Measurements from ENCODE around the gene UGT1A10. TPM values are rescaled to one million over a fixed set of nuclear protein-coding genes. Genes with fewer than 3 reads are reported as not detected.

Gene UGT1A10
- total and polyA plus RNA-seq, 10 of the 15 experiments (the other 5 are each of a cell fraction or from before 2014, with no cell fraction given) = not detected

- Histone ChIP-seq H3K27me3 (replicated peaks in 1 of 2; ENCODE audit: control insufficient read depth in 2 of 2, insufficient read depth in 2 of 2, low read length in 1 of 2) (peaks cover 0 to 3% of the 10 kb centered on the region in 2 experiments; a peak in 1 of 4 replicates), H3K36me3 (ENCODE audit: control insufficient read depth in 2 of 2, insufficient read depth in 2 of 2, low read length in 1 of 2) (no peaks in the 10 kb centered on the region), H2AFZ (ENCODE audit: control insufficient read depth, low read depth, low read length) (no peak overlapping the region), H4K20me1 (ENCODE audit: control insufficient read depth, insufficient read depth) (no peaks in the 10 kb centered on the region), H3K4me1 (ENCODE audit: control insufficient read depth, insufficient read depth, low read length) (no peaks in the 10 kb centered on the region), H3K4me3 (no peak overlapping the region), H3K4me2 (ENCODE audit: control insufficient read depth, insufficient read depth) (no peak overlapping the region), H3K79me2 (ENCODE audit: control insufficient read depth, insufficient read depth, low read length) (no peaks in the 10 kb centered on the region), H3K27ac (ENCODE audit: control insufficient read depth, insufficient read depth) (no peak overlapping the region), H3K9ac (ENCODE audit: control insufficient read depth, insufficient read depth, low read length) (no peak overlapping the region), H3K9me3 (replicated peaks; ENCODE audit: control insufficient read depth, insufficient read depth, low read length) (no peaks in the 10 kb centered on the region)
- intact Hi-C loops (cut with micrococcal nuclease; ENCODE audit: unreplicated experiment) (no loop called here), in situ Hi-C loops (cut with MboI) (no loop called here)
- CTCF ChIA-PET = no interaction called here
- 50% methylated on average over 4 of the region's 4 CpGs for WGBS (ENCODE audit: insufficient coverage, insufficient replicate concordance, low lambda C conversion rate, missing lambda C conversion rate)
- DNase-seq (ENCODE audit: low read depth, low spot score) (no peak), FAIRE-seq (no peak), ATAC-seq (no peak)
- POLR2A ChIA-PET = no interaction called here
- SMC1A ChIA-PET (ENCODE audit: uncharacterized antibody, unreplicated experiment) = no interaction called here
- BruUV-seq (replicated peaks) = no TSS peak
- TF ChIP-seq CTCF (IDR thresholded peaks at IDR 0.05 in 2 of 3, conservative IDR thresholded peaks at IDR 0.05 in 1 of 3; ENCODE audit: control insufficient read depth in 2 of 3, extremely low read depth in 1 of 3, insufficient read depth in 1 of 3, low read depth in 3 of 3, low read length in 3 of 3) (no peak), NKRF (conservative IDR thresholded peaks at IDR 0.05) (no peak), ATF2 (IDR thresholded peaks at IDR 0.05; ENCODE audit: low read length) (no peak), SMAD1 (IDR thresholded peaks at IDR 0.05; ENCODE audit: low read depth, partially characterized antibody) (no peak), KDM1A (IDR thresholded peaks at IDR 0.05; ENCODE audit: borderline replicate concordance) (no peak), ZZZ3 (IDR thresholded peaks at IDR 0.05; ENCODE audit: control insufficient read depth, insufficient read length, low read depth) (no peak), MLLT1 (IDR thresholded peaks at IDR 0.05) (no peak), ZSCAN29 (IDR thresholded peaks at IDR 0.05) (no peak), CREM (IDR thresholded peaks at IDR 0.05; ENCODE audit: low read depth) (no peak), RUNX3 (IDR thresholded peaks at IDR 0.05; ENCODE audit: low read length) (no peak), STAT3 (IDR thresholded peaks at IDR 0.05; ENCODE audit: low read depth, low read length) (no peak), ZNF622 (IDR thresholded peaks at IDR 0.05) (no peak), NFYB (IDR thresholded peaks at IDR 0.05; ENCODE audit: insufficient read depth, low read depth, low read length) (no peak), TCF7 (IDR thresholded peaks at IDR 0.05; ENCODE audit: borderline replicate concordance) (no peak), SMARCA5 (IDR thresholded peaks at IDR 0.05) (no peak)
- RAD21 ChIA-PET (ENCODE audit: unreplicated experiment) = no interaction called here
These were observed 54.2 kb downstream of the UGT1A10 start for GRCh38 chr2:233690444-233690843.

All from GM12878 (cell line).